ENCODE data around the gene PDXP. TPM values are rescaled to one million over a fixed set of nuclear protein-coding genes. Genes with fewer than 3 reads are reported as not detected.
A peak's percentile ranks its signal among the peaks of the same experiment; 100 is the strongest.

Gene PDXP
- total RNA-seq, 1 donor from 2014 or later, result 16.5 TPM

DNA sequence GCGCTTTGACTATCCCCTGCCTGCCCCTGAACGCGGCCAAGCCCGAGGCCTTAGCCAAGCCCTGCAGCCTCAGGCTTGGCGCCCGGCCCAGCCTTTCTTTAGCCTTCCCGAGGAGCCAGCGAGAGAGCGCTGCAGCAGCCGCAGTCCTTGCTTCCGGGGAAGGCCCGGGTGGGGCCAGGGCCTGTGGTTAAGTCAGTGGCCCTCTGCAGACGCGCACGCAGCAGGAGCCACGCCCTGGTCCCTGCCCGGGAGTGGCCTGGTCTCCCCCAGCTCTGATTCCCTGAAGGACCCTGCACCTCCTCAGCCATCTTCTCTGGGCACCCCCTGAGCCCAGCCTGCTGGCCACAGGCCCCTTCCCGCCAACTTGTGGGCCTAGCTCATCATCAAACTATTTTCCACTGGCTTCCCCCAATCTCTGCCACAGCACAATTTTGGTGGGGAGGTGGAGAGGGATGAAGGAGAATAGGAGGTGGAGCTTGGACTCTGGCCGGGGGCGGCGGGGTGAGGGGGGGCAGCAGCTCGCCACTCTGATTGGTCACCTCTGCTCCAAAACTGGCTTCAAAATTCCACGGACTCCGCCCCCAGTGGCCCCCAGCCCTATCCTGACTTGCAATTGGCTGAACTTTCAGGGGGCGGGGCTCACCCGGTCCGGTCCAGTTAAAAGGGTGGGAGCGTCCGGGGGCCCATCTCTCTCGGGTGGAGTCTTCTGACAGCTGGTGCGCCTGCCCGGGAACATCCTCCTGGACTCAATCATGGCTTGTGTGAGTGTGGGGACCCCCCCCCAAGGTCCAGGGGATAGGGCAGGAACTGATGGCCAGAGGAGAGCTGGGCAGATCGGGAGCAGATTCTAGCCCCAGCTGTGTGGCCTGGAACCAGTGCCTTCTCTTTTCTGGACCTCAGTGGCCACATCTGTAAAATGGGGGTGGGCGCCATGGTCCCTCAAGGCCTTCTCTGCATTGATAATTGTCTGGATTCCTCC is 16.7 kb downstream of the PDXP start, which contains the start of gene LGALS1:
Gene LGALS1 (plus strand): TSS at position 686 of the 979 bp plus-strand sequence. CDS start 67 bp downstream, at position 753.
- DNase-seq (ENCODE audit: extremely low spot score, unreplicated experiment), result peak; percentile 96
- H3K9me3 Mint-ChIP-seq (ENCODE audit: unreplicated experiment), result no peaks in the 10 kb centered on the region
- peak within 1 kb of the TSS; percentile 81 for H3K4me3 Mint-ChIP-seq (ENCODE audit: unreplicated experiment)
- peaks cover 10% of the 10 kb centered on the region for H3K36me3 Mint-ChIP-seq (ENCODE audit: unreplicated experiment)
- TF ChIP-seq, protein P1, sequence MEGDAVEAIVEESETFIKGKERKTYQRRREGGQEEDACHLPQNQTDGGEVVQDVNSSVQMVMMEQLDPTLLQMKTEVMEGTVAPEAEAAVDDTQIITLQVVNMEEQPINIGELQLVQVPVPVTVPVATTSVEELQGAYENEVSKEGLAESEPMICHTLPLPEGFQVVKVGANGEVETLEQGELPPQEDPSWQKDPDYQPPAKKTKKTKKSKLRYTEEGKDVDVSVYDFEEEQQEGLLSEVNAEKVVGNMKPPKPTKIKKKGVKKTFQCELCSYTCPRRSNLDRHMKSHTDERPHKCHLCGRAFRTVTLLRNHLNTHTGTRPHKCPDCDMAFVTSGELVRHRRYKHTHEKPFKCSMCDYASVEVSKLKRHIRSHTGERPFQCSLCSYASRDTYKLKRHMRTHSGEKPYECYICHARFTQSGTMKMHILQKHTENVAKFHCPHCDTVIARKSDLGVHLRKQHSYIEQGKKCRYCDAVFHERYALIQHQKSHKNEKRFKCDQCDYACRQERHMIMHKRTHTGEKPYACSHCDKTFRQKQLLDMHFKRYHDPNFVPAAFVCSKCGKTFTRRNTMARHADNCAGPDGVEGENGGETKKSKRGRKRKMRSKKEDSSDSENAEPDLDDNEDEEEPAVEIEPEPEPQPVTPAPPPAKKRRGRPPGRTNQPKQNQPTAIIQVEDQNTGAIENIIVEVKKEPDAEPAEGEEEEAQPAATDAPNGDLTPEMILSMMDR (IDR thresholded peaks at IDR 0.05), result no peak
- H3K27ac Mint-ChIP-seq (ENCODE audit: unreplicated experiment), result peak within 1 kb of the TSS; percentile 91
- H3K27me3 Mint-ChIP-seq (ENCODE audit: unreplicated experiment), result no peaks in the 10 kb centered on the region
- peaks cover 39% of the 10 kb centered on the region for H3K4me1 Mint-ChIP-seq (ENCODE audit: unreplicated experiment)

DNA sequence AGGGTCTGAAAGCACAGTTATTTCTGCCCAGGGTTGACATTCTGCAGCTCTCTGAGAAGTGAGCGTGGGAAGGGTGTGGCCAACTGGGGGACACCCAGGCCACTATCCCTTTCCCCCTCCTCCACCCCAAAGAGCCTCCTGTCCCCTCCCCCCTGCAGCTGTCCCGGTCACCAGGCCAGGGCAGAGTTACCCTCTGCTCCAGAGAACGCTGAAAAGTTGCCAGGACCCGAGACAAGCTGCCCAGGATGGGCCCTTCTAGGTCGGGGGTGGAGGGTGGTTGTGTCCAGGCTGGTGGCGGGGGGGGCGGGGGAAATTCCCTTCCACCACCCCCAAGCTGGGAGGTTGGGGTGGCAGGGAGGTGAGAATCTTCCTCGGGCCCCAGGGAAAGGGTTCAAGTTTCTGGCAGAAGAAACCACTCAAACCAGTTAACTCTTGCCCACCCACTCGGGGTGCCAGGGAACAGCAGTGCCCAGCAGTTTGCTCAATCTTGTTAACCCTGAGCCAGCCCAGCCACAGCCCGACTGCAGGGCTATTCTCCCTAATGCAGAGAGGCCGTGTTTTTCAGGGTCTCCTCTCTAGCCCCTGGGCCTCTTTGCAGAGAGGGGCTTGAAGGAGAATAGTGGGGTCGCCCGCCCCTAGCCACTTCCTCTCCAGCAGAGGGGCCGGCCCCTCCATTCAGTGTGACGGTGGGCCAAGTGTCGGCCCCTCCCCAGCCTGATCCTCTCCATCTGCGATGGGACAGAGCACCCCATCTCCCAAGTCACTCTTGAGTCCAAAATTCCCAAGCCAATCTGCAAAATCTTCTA is 17.6 kb downstream of the PDXP start:
- Mint-ChIP-seq H3K4me1 (ENCODE audit: unreplicated experiment) (peaks cover 43% of the 10 kb centered on the region), H3K27ac (ENCODE audit: unreplicated experiment) (peak overlapping the region; percentile 91), H3K4me3 (ENCODE audit: unreplicated experiment) (peak overlapping the region; percentile 81), H3K36me3 (ENCODE audit: unreplicated experiment) (peaks cover 10% of the 10 kb centered on the region), H3K9me3 (ENCODE audit: unreplicated experiment) (no peaks in the 10 kb centered on the region), H3K27me3 (ENCODE audit: unreplicated experiment) (no peaks in the 10 kb centered on the region)
- TF ChIP-seq, protein P1 (IDR thresholded peaks at IDR 0.05), result no peak
- no peak for DNase-seq (ENCODE audit: extremely low spot score, unreplicated experiment)

DNA sequence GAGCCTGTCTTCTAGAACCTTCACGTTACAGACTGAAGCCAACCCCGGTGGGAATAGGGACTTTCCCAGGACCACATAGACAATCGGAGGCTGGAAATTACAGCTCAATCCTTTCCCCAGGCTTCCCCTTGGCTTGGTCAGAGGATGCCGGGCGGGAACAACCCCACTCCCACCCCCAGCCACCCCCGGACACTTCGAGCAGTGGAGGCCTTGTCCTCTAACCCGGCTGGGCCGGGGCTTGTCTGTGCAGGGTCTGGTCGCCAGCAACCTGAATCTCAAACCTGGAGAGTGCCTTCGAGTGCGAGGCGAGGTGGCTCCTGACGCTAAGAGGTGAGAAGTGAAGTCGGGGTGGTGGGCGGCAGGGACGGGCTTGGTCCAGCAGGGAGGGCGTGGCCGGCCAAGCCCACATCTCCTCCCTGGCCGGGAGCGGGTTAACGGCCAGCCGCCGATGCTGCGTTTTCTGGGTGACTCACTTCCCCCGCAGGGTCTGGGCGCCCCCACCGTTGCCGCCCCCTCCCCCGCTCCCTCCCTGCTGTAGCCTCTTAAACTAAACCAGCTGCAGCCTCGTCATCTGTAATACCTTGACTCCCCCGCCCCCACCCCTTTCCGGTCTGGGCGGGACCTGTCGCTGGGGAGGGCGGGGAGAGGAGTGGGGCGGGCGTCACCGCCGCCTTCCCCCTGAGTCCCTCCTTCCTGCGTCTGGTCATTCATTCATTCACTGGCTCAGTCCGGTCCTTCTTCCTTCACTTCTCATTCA is 18.4 kb downstream of the PDXP start:
- Mint-ChIP-seq H3K36me3 (ENCODE audit: unreplicated experiment) (peaks cover 10% of the 10 kb centered on the region), H3K9me3 (ENCODE audit: unreplicated experiment) (no peaks in the 10 kb centered on the region), H3K27ac (ENCODE audit: unreplicated experiment) (peak overlapping the region; percentile 91), H3K27me3 (ENCODE audit: unreplicated experiment) (no peaks in the 10 kb centered on the region), H3K4me3 (ENCODE audit: unreplicated experiment) (peak overlapping the region; percentile 81), H3K4me1 (ENCODE audit: unreplicated experiment) (peaks cover 49% of the 10 kb centered on the region)
- peak; percentile 95 for DNase-seq (ENCODE audit: extremely low spot score, unreplicated experiment)
- TF ChIP-seq, protein P1 (IDR thresholded peaks at IDR 0.05), result no peak

DNA sequence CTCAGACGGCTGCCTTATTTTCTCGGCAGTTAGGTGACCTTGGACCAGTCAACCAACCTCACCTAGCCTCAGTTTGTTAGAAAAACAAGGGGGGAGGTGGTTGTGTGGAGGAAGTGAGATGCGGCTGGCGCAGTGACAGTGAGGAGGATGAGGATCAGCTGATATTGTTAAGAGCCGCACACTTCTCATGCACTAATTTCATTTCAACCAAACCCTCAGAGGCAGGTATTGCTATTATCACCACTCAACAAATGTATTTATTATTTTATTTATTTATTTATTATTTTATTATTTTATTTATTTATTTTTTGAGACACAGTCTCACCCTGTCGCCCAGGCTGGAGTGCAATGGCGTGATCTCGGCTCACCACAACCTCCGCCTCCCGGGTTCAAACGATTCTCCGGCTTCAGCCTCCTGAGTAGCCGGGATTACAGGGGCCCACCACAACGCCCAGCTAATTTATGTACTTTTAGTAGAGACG is 19.0 kb downstream of the PDXP start:
- H3K4me3 Mint-ChIP-seq (ENCODE audit: unreplicated experiment), result peak overlapping the region; percentile 81
- no peaks in the 10 kb centered on the region for H3K27me3 Mint-ChIP-seq (ENCODE audit: unreplicated experiment)
- no peak for DNase-seq (ENCODE audit: extremely low spot score, unreplicated experiment)
- TF ChIP-seq, protein P1 (IDR thresholded peaks at IDR 0.05), result no peak
- peak overlapping the region; percentile 91 for H3K27ac Mint-ChIP-seq (ENCODE audit: unreplicated experiment)
- H3K9me3 Mint-ChIP-seq (ENCODE audit: unreplicated experiment), result no peaks in the 10 kb centered on the region
- peaks cover 10% of the 10 kb centered on the region for H3K36me3 Mint-ChIP-seq (ENCODE audit: unreplicated experiment)
- H3K4me1 Mint-ChIP-seq (ENCODE audit: unreplicated experiment), result peaks cover 49% of the 10 kb centered on the region
